Thyroid gland (tissue), 4 donors: ENCODE data around the gene TRABD2B.

Experiments used
- CTCF ChIP-seq, 6 experiments: fragments of 200-600 bp in 3 of 6; fragments of 450-650 bp in 3 of 6; sonication (generic) in 3 of 6; IDR thresholded peaks; one replicate each; pipeline ENCODE4 v1.5.1; 2016 to 2019; ENCODE audit warnings: antibody characterized with exemption in 6 of 6, mild to moderate bottlenecking in 2 of 6, inconsistent platforms in 1 of 6, moderate library complexity in 1 of 6
- POLR2A ChIP-seq, 2 donors: fragments of 450-650 bp; IDR thresholded peaks; one replicate each; pipeline ENCODE4 v1.6.1; 2017; ENCODE audit warnings: antibody characterized with exemption in 2 of 2, mild to moderate bottlenecking in 2 of 2, moderate library complexity in 1 of 2

- no peak for TF ChIP-seq CTCF (IDR thresholded peaks at IDR 0.05)
- no peak for TF ChIP-seq POLR2A (IDR thresholded peaks at IDR 0.05)
Observed at GRCh38 chr1:47986761-47987200, 10.4 kb downstream of the TRABD2B start.
